Natural killer cell (primary cell): ENCODE results near the gene LSM2. TPM values are rescaled to one million over a fixed set of nuclear protein-coding genes. Genes with fewer than 3 reads are reported as not detected.
A peak's percentile ranks its signal among the peaks of the same experiment; 100 is the strongest.
"Not testable (repeated sequence)": the region's sequence is repeated elsewhere in the genome, so short reads cannot be mapped to it uniquely, and the experiment has no call there.

Source experiments
- ATAC-seq, 3 donors: fragments of 150-1000 bp in 2 of 3; fragments of 200-7000 bp in 1 of 3; cut with Tn5 transposase; 1 replicate in 1 of 3; 2 replicates in 2 of 3; pipeline ENCODE4 v1.10.0; 2021; ENCODE audit warnings: mild to moderate bottlenecking in 2 of 3, moderate library complexity in 2 of 3
- DNase-seq, 2 donors: peaks; one replicate each; pipeline versions ENCODE4 v3.0.0 to v3.0.0-alpha.2; 2013 to 2021; ENCODE audit warnings: mixed read lengths in 1 of 2
- H3K27ac ChIP-seq: one replicate; pipeline ENCODE4 v1.5.1; 2013; ENCODE audit warnings: mild to moderate bottlenecking, low read length
- H3K27me3 ChIP-seq: one replicate; pipeline ENCODE4 v1.6.1; 2013; ENCODE audit warnings: low read length; ENCODE audit not compliant: control insufficient read depth, insufficient read depth
- H3K36me3 ChIP-seq: one replicate; pipeline ENCODE4 v1.6.1; 2013; ENCODE audit warnings: low read length; ENCODE audit not compliant: control insufficient read depth, insufficient read depth
- H3K4me1 ChIP-seq: one replicate; pipeline ENCODE4 v1.6.1; 2013; ENCODE audit warnings: low read length; ENCODE audit not compliant: control insufficient read depth, insufficient read depth
- H3K4me3 ChIP-seq: one replicate; pipeline ENCODE4 v1.5.1; 2013; ENCODE audit warnings: low read length
- H3K9me3 ChIP-seq: one replicate; pipeline ENCODE4 v1.6.1; 2013; ENCODE audit warnings: low read length; ENCODE audit not compliant: control insufficient read depth, insufficient read depth
- H3K27ac Mint-ChIP-seq, 2 donors: one replicate each; pipeline ENCODE4 v1.8.0; 2022; ENCODE audit warnings: mild to moderate bottlenecking in 2 of 2, mixed read lengths in 2 of 2, moderate library complexity in 1 of 2
- H3K27me3 Mint-ChIP-seq, 2 donors: one replicate each; pipeline ENCODE4 v1.8.0; 2022; ENCODE audit warnings: low read depth in 2 of 2, mixed read lengths in 2 of 2
- H3K36me3 Mint-ChIP-seq: one replicate; pipeline ENCODE4 v1.8.0; 2022; ENCODE audit warnings: mixed read lengths
- H3K4me1 Mint-ChIP-seq, 2 donors: one replicate each; pipeline ENCODE4 v1.8.0; 2022; ENCODE audit warnings: mixed read lengths in 2 of 2
- H3K4me3 Mint-ChIP-seq: one replicate; pipeline ENCODE4 v1.8.0; 2022; ENCODE audit warnings: mild to moderate bottlenecking, moderate library complexity, mixed read lengths
- H3K9me3 Mint-ChIP-seq, 2 donors: one replicate each; pipeline ENCODE4 v1.8.0; 2022; ENCODE audit warnings: mixed read lengths in 2 of 2
- CTCF ChIP-seq: fragments of 200-600 bp; IDR thresholded peaks from one replicate; pipeline ENCODE4 v1.8.0; 2022; ENCODE audit warnings: antibody characterized with exemption
- WGBS: methylation state at CpG from one replicate; pipeline ENCODE4 v1.1.7; 2013; ENCODE audit warnings: missing lambda C conversion rate; ENCODE audit not compliant: insufficient coverage; 5-methylcytosine and 5-hydroxymethylcytosine counted together
- intact Hi-C: fragments of 100-400 bp; cut with micrococcal nuclease; formaldehyde crosslinking; loops from one replicate; pipeline ENCODE4 v1.14.2; 2022
- total RNA-seq, 4 donors: library from RNA; stranded (reverse); fragments of 120-200 nt in 1 of 4; gene quantifications; one replicate each; pipeline versions ENCODE4 v1.2.3 to v1.2.4, GENCODE V29; 2013 to 2022

The LSM2 gene
- total RNA-seq, 3 donors from 2014 or later (not counting 1 experiment from before 2014, with no cell fraction given) = 28.1 to 34.9 (median 29.2) TPM

GRCh38 chr6:31811645-31812044, 4.9 kb upstream of the LSM2 start:
- no peak overlapping the region for H3K27ac ChIP-seq
- WGBS = 97% methylated on average over 12 of the region's 12 CpGs
- DNase-seq (no peak), ATAC-seq (no peak)
- H3K9me3 ChIP-seq = no peaks in the 10 kb centered on the region
- H3K27me3 Mint-ChIP-seq = no peaks in the 10 kb centered on the region
- H3K4me3 Mint-ChIP-seq = no peak overlapping the region
- no peak overlapping the region for H3K27ac Mint-ChIP-seq
- intact Hi-C loops = no loop called here
- peaks cover 12 to 18% of the 10 kb centered on the region in 2 donors for H3K4me1 Mint-ChIP-seq
- H3K9me3 Mint-ChIP-seq = no peaks in the 10 kb centered on the region
- no peak overlapping the region for H3K4me3 ChIP-seq
- TF ChIP-seq CTCF = no peak
- peaks cover 6% of the 10 kb centered on the region for H3K36me3 ChIP-seq
- peaks cover 17% of the 10 kb centered on the region for H3K4me1 ChIP-seq
- H3K27me3 ChIP-seq = no peaks in the 10 kb centered on the region
- H3K36me3 Mint-ChIP-seq = no peaks in the 10 kb centered on the region

- H3K27ac ChIP-seq, ATAC-seq, H3K36me3 Mint-ChIP-seq, H3K9me3 ChIP-seq, DNase-seq, H3K9me3 Mint-ChIP-seq, H3K27ac Mint-ChIP-seq, H3K27me3 ChIP-seq, intact Hi-C loops, H3K36me3 ChIP-seq, H3K4me3 Mint-ChIP-seq, H3K4me3 ChIP-seq, H3K27me3 Mint-ChIP-seq: not testable (repeated sequence)
- peaks cover 18% of the 10 kb centered on the region for H3K4me1 ChIP-seq
- 97% methylated on average over 9 of the region's 10 CpGs for WGBS
- peaks cover 15 to 16% of the 10 kb centered on the region in 2 donors for H3K4me1 Mint-ChIP-seq
These were observed 1.8 kb upstream of the LSM2 start for GRCh38 chr6:31808599-31808998.

- Histone ChIP-seq H3K9me3 (no peaks in the 10 kb centered on the region), H3K4me3 (peak overlapping the region; percentile 77), H3K27me3 (no peaks in the 10 kb centered on the region), H3K36me3 (peaks cover 5% of the 10 kb centered on the region), H3K27ac (peak overlapping the region; percentile 80), H3K4me1 (peaks cover 18% of the 10 kb centered on the region)
- H3K9me3 Mint-ChIP-seq = no peaks in the 10 kb centered on the region
- H3K36me3 Mint-ChIP-seq = no peaks in the 10 kb centered on the region
- H3K27ac Mint-ChIP-seq = peak overlapping the region; percentile 91 to 92
- ATAC-seq (peak in 2 of 3 donors; percentile 5 to 6), DNase-seq (peak in 1 of 2 donors; percentile 24)
- H3K4me3 Mint-ChIP-seq = peak overlapping the region; percentile 88
- H3K27me3 Mint-ChIP-seq = no peaks in the 10 kb centered on the region
- intact Hi-C loops = loop anchor here (1.0 kb wide), 1 partner anchor 11 kb away; the partner anchor contains the start of gene VARS1
- TF ChIP-seq CTCF = no peak
- peaks cover 15% of the 10 kb centered on the region in 2 donors for H3K4me1 Mint-ChIP-seq
- 15% methylated on average over 6 of the region's 7 CpGs for WGBS
These were observed 762 bp downstream of the LSM2 start for GRCh38 chr6:31805939-31806469.

- H3K9me3 ChIP-seq, H3K36me3 Mint-ChIP-seq, DNase-seq, H3K27ac ChIP-seq, H3K27ac Mint-ChIP-seq, H3K27me3 Mint-ChIP-seq, ATAC-seq, H3K36me3 ChIP-seq, H3K9me3 Mint-ChIP-seq, H3K4me3 Mint-ChIP-seq, intact Hi-C loops, H3K4me3 ChIP-seq, H3K27me3 ChIP-seq: not testable (repeated sequence)
- WGBS = 97% methylated on average over 6 of the region's 8 CpGs
- H3K4me1 Mint-ChIP-seq = peaks cover 12 to 18% of the 10 kb centered on the region in 2 donors
- H3K4me1 ChIP-seq = peaks cover 27% of the 10 kb centered on the region
These were observed 5.5 kb downstream of the LSM2 start for GRCh38 chr6:31801031-31801927.
